GM21723 (cell line): ENCODE measurements around the gene HMCN1.

ENCODE experiments used
- ATAC-seq: cut with Tn5 transposase; IDR thresholded peaks from one replicate; pipeline ENCODE4 v1.9.1; 2021; ENCODE audit warnings: mild to moderate bottlenecking, moderate library complexity; ENCODE audit not compliant: unreplicated experiment

HMCN1 gene

GRCh38 chr1:185733818-185734735 lies at the start of gene HMCN1:
Gene HMCN1 (plus strand): TSS chr1:185734391. CDS start chr1:185734780, 389 bp downstream.
- ATAC-seq, result no peak

GRCh38 chr1:185686821-185687778 lies 47.1 kb upstream of the HMCN1 start:
- no peak for ATAC-seq

GRCh38 chr1:185690527-185690926 lies 43.7 kb upstream of the HMCN1 start:
- no peak for ATAC-seq

- ATAC-seq, result peak; percentile 19
Observed at GRCh38 chr1:185693654-185694053, 40.5 kb upstream of the HMCN1 start.

GRCh38 chr1:185694081-185694480 lies 40.1 kb upstream of the HMCN1 start:
- peak; percentile 95 for ATAC-seq

GRCh38 chr1:185695299-185695698 lies 38.9 kb upstream of the HMCN1 start:
- ATAC-seq, result no peak

GRCh38 chr1:185696422-185697150 lies 37.6 kb upstream of the HMCN1 start:
- no peak for ATAC-seq

- no peak for ATAC-seq
Observed at GRCh38 chr1:185699874-185700273, 34.3 kb upstream of the HMCN1 start.

GRCh38 chr1:185701650-185702049 lies 32.5 kb upstream of the HMCN1 start:
- no peak for ATAC-seq

GRCh38 chr1:185704181-185704580 lies 30.0 kb upstream of the HMCN1 start:
- ATAC-seq, result no peak

GRCh38 chr1:185716095-185716494 lies 18.1 kb upstream of the HMCN1 start:
- no peak for ATAC-seq

- no peak for ATAC-seq
Observed at GRCh38 chr1:185719021-185719420, 15.2 kb upstream of the HMCN1 start.

- no peak for ATAC-seq
Observed at GRCh38 chr1:185720633-185721272, 13.4 kb upstream of the HMCN1 start.

GRCh38 chr1:185721553-185721952 lies 12.6 kb upstream of the HMCN1 start:
- ATAC-seq, result no peak

GRCh38 chr1:185722098-185722497 lies 12.1 kb upstream of the HMCN1 start:
- ATAC-seq, result no peak

GRCh38 chr1:185727726-185728125 lies 6.5 kb upstream of the HMCN1 start:
- ATAC-seq, result no peak

GRCh38 chr1:185731446-185731845 lies 2.7 kb upstream of the HMCN1 start:
- ATAC-seq, result no peak

- no peak for ATAC-seq
Observed at GRCh38 chr1:185732951-185733350, 1.2 kb upstream of the HMCN1 start.

GRCh38 chr1:185734929-185735700 lies 924 bp downstream of the HMCN1 start:
- ATAC-seq, result no peak

GRCh38 chr1:185735701-185736064 lies 1.5 kb downstream of the HMCN1 start:
- no peak for ATAC-seq
